GM18868 (cell line): ENCODE results near the gene KCNC2.
A peak's percentile ranks its signal among the peaks of the same experiment; 100 is the strongest.

Experiments used
- ATAC-seq: cut with Tn5 transposase; IDR thresholded peaks from one replicate; pipeline ENCODE4 v1.9.1; 2021; ENCODE audit warnings: mild to moderate bottlenecking, moderate library complexity; ENCODE audit not compliant: unreplicated experiment

The KCNC2 gene

DNA sequence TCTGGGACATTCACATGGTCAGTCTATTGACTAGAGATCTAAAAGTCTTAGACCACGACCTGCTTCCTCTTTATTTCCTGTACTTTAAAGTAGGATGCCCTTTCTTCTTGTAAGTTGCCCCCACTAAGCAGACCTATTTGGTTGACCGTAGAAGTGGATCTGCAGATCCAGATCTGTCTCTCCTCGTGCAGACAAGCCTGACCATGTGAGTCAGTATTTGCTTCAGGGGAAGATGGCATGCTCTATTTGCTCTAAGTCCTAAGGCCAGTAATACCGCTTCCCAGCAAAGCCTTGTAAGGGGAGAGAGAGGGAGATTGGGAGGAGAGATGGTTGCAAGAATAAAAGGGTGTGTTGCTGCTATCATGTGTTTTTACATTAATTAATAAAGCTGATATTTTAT is 46.8 kb downstream of the KCNC2 start:
- no peak for ATAC-seq

GRCh38 chr12:75161488-75161887 is 48.2 kb downstream of the KCNC2 start:
- no peak for ATAC-seq

- ATAC-seq = no peak
Observed at GRCh38 chr12:75157385-75157784, 52.3 kb downstream of the KCNC2 start.

DNA sequence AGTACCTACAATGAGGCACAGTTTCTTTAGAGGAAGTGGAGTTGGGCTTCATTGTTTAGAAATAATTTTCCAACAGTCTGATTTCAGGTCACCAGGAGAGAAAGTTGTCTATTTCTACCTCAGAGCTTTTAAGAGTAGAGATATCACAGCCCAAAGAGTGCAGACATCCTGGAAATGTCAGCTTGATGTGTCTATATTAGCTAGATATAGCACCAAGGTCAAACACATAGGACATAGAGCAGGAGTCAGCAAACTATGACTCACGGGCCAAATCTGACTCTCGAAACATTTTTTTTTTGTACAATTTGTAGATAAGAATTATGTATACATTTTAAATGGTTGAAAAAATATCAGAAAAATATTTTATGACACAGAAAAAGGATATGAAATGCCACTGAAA is 53.7 kb downstream of the KCNC2 start:
- ATAC-seq = no peak

DNA sequence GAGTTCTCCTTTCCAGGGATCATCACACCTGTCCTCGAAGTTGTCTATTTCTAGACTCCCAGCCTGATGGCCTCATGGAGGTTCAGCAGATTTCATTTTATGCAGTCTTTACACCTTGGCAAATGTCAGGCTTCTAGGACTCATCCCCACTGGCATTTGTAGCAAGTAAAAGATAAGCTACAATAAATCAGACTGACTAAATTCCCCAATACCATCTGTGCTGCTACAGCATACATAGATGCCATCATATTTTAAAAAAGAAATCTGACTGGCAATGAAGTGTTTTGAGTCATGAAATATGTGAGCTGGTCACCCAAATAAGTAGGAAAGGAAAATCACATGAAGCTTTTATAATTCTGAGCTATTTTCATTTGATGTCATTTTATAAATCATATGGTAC is 55.3 kb downstream of the KCNC2 start:
- ATAC-seq = no peak

GRCh38 chr12:75139196-75139595 is 70.4 kb downstream of the KCNC2 start:
- ATAC-seq = no peak

- no peak for ATAC-seq
Observed at GRCh38 chr12:75137896-75138295, 71.7 kb downstream of the KCNC2 start.

DNA sequence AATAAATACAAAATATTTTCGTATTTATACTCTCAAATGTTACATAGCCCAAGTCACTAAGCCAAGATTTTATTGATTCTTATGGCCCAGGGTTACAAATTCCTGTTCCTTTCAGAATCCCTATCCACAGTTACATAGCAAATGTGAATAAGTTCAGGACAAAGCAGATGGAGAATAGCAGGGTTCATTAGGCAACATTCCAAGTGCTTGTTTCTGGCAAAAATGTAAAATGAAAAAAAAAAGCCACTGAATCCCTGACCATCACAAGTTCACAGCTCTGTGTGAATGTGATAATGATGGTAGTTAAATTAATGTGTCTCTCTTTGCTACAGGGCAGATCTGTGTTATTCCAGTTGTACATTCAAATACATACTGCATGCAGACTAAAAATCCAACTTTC is 74.6 kb downstream of the KCNC2 start:
- no peak for ATAC-seq

DNA sequence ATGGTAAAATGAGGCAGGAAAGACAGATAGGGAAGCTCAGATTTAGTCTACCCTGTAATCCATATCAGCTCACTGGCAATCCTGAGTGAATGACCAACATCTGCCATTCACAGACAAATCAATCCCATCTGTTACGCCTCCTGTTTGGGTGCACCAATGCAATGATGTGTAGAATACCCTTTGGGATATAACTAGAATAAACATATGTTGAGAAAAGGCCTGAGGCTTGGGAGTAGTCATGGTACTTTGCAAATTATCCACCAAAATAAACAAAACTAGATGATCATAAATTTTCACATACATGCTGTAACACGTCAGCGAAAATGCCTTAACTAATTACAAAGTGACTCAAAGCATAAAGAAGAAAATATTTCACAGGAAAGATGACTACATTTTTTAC is 78.8 kb downstream of the KCNC2 start:
- ATAC-seq = no peak

DNA sequence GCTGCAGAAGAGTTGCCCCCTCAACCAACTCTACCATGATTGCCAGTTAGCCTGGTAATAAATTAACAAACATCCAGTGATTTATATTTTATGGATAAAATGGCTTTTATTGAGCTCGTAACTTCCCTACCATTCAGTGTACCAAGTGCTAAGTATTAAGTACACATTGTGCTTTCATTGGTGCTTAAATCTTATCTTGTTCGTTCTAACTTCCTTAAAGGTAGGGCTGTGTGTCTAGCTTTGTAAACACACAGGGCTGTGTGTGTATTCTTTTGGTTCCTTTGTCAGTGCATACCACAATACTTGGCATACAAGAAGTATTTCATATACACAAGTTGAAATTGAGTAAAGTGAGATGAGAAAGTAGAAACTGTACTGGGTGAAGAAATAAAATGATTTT is 80.4 kb downstream of the KCNC2 start:
- ATAC-seq = no peak

DNA sequence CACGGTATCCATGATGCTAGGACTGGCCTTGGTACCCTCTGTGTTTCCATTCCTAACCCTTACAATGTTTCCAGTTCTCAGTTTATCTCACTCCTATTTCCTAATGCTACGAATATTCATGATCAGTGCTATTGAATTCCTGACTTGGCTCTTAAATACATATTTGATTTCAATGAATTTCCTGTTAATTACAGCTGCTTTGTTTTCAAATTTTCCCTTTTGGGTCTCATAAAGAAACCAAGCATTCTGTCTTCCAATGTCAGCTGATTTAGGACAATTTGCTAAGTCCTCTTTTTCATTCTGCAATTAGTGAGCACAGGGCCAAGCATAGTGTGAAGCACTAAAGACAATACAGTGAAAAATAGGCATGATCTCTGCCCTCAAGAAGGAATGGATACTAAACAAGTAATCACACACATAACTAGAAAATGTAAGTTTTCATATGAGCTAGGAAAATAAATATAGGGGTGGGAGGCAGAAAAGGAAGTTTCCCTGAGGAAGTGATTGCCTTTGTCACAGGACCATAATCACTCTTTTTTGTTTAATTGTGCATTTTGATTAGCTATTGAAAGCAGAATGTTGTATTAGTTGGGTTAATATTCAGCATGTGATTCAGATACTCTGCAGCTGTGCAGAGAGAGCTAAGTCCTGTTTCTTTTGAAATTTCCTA is 88.5 kb downstream of the KCNC2 start:
- ATAC-seq = no peak

GRCh38 chr12:75120311-75120711 is 89.3 kb downstream of the KCNC2 start:
- no peak for ATAC-seq

- no peak for ATAC-seq
Observed at GRCh38 chr12:75116646-75117198, 92.9 kb downstream of the KCNC2 start.

GRCh38 chr12:75115748-75116147 is 93.9 kb downstream of the KCNC2 start:
- ATAC-seq = no peak

GRCh38 chr12:75103822-75104221 is 105.8 kb downstream of the KCNC2 start:
- no peak for ATAC-seq

- ATAC-seq = no peak
Observed at GRCh38 chr12:75101781-75102180, 107.9 kb downstream of the KCNC2 start.

DNA sequence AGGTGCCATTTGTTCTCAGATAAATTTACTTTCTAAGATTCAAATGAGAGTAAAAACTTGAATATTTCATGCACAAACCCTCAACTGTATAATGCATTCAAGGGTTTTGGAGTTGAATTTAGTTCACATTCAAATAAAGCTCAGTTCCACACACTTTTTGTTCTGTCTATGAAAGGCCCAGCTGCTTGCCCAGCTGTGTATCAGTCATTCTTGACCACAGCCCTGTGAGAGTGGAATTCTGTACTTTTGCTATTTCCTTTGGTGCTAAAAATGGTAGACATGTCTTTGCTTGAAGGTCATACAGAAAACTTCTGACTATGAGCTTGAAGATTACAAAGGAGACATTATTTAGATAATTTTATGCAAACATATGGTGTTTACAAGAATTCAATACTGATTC is 110.4 kb downstream of the KCNC2 start:
- ATAC-seq = no peak

GRCh38 chr12:75097003-75097402 is 112.6 kb downstream of the KCNC2 start:
- no peak for ATAC-seq

GRCh38 chr12:75087654-75088053 is 122.0 kb downstream of the KCNC2 start:
- peak; percentile 52 for ATAC-seq

GRCh38 chr12:75086091-75087038 is 123.3 kb downstream of the KCNC2 start:
- ATAC-seq = no peak

DNA sequence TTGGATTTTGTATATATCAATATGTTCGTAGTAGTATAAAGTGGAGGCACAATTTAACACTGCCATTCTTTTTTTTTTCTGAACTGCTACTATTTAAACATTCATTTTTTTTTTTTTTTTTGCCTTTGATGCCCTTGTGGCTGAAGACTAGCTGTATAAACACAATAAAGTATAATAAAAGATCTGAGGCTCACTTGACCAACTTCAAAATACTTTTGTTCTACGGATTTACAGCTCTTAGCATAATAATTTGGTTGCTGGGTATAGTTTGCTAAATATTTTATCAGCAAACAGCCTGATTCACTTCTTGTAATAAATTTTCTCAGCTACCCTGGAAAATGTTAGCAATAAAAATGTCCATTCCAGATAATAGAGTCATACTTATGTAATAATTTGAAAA is 128.3 kb downstream of the KCNC2 start:
- ATAC-seq = no peak

DNA sequence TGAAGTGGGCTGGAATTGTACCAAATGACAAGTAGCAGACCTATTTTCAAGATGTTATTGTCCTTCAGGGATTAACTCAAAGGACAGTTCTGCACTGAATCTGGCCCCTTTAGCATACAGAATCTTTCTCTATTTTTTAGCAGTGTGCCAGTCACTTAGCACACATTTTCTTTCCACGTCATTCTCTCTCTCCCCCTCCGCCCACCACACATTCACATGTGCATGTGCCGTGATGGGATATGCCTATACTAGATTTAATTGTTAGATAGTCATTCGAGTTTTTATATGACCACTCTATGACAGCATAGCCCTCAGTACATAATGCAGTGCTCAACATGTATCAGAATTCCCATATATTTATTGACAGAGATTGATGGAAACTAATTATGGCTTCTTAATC is 129.1 kb downstream of the KCNC2 start:
- ATAC-seq = no peak
